ENCODE results near the gene ATP23.

The ATP23 gene

DNA sequence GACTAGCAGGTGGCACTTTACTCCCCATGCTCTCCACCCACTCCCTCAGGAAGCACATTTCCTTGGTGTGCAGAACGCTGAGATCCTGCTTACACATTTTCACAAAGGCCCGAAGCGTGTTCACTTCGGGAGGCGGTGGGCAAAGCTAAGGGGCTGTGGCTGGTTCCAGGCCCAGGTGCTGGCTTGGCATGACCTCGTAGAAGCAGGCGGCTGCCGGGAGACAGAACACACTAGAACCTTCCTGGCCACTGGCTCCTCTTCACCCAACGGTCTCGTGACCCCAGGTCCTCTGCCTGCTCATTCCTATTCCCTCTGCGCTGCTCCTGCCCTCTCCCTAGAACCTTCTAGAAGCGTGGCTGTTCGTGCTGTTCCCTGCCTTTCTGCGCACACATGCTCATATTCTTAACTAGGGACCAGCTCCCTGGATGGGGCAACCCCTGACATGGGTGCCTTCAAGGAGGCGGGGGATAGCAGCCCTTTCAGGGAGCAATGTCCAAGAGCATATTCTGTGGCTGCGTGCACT, 43.3 kb downstream of the ATP23 start:
- no peaks in the 10 kb centered on the region for H3K36me3 ChIP-seq (ENCODE audit: control insufficient read depth, insufficient read depth, low read length, severe bottlenecking)
- no peak for DNase-seq (ENCODE audit: low read depth)
- no peaks in the 10 kb centered on the region for H3K27me3 ChIP-seq (replicated peaks; ENCODE audit: control insufficient read depth, insufficient read depth, low read length)

DNA sequence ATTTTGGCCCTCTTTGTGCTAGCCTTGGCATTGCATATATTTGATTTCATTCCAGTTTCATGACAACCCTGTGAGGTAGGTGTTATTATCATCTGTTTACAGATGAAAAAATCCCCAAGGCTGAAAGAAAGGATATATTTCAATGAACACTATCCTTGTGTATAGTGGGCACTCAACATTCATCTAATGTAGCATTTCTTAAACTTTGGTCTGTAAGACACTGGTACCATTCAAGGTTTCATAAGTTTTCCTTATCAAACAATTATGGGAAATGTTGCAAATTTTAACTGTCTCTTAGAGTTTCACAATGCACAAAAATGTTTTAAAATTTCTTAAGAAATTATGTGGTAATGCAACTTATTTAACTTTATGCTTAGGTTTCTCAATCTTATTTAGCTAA, 44.3 kb downstream of the ATP23 start:
- no peaks in the 10 kb centered on the region for H3K9me3 ChIP-seq (ENCODE audit: control insufficient read depth, low read length)
- peak overlapping the region; percentile 42 for H3K4me3 ChIP-seq (ENCODE audit: low read length)
- H3K9ac ChIP-seq (ENCODE audit: low read length), result peak overlapping the region; percentile 61
- peaks cover 26% of the 10 kb centered on the region for H3K4me1 ChIP-seq (ENCODE audit: control insufficient read depth, insufficient read depth, low read length)
- no peaks in the 10 kb centered on the region for H3K27me3 ChIP-seq (replicated peaks; ENCODE audit: control insufficient read depth, insufficient read depth, low read length)
- H3K36me3 ChIP-seq (ENCODE audit: control insufficient read depth, insufficient read depth, low read length, severe bottlenecking), result no peaks in the 10 kb centered on the region
- peak; percentile 71 for DNase-seq (ENCODE audit: low read depth)

More for the DNA sequence above, 43.3 kb downstream of the ATP23 start:
- H3K9ac ChIP-seq (ENCODE audit: low read length), result no peak overlapping the region
- peaks cover 26% of the 10 kb centered on the region for H3K4me1 ChIP-seq (ENCODE audit: control insufficient read depth, insufficient read depth, low read length)
- H3K9me3 ChIP-seq (ENCODE audit: control insufficient read depth, low read length), result no peaks in the 10 kb centered on the region
- no peak overlapping the region for H3K4me3 ChIP-seq (ENCODE audit: low read length)

DNA sequence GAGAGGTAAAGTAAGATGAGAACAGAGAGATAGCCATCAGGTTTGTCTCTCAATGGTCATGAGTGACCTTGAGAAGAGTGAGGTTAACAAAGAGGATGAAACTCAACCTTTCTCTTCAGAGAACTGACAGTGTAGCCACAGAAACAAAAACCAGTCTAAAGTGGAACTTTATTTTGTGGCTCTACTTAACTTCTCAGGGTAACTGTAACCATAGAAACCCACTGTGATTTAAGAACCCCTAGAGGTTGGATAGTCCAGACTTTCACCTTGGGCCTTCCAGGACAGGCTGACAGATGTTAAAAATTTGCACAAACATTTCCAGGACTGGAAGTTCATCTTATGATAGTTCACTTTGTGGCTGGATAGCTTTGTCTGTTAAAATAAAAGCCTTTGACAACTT, 48.5 kb downstream of the ATP23 start:
- Histone ChIP-seq H3K36me3 (ENCODE audit: control insufficient read depth, insufficient read depth, low read length, severe bottlenecking) (no peaks in the 10 kb centered on the region), H3K9me3 (ENCODE audit: control insufficient read depth, low read length) (no peaks in the 10 kb centered on the region), H3K4me1 (ENCODE audit: control insufficient read depth, insufficient read depth, low read length) (peaks cover 13% of the 10 kb centered on the region), H3K27me3 (replicated peaks; ENCODE audit: control insufficient read depth, insufficient read depth, low read length) (no peaks in the 10 kb centered on the region), H3K4me3 (ENCODE audit: low read length) (no peak overlapping the region), H3K9ac (ENCODE audit: low read length) (no peak overlapping the region)
- no peak for DNase-seq (ENCODE audit: low read depth)

DNA sequence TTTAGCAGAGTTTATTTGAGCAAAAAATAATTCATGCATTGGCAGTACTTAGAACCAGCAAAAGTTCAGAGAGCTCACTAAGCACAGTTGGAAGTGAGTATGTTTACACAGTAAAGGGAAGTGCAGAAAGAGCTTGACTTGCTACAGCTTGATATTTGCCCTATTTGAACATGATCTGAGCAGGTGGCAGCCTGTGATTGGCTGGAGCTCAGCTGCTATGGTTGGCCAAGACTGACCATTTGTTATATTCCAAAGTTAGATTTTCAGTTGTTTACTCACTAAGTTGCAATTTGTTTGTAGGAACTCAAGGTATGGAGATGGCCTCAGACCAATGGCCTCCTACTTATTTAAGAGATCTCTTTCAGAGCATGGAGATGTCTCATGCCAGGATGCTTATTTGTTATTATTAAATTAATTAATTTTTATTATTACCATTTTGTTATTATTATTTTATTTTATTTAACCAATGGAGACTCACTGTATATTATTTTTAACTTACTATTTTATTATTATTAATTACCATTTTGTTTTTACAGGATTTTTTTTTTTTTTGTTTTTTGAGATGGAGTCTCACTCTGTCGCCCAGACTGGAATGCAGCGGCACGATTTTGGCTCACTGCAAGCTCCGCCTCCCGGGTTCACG, 49.0 kb downstream of the ATP23 start:
- no peak for DNase-seq (ENCODE audit: low read depth)
- Histone ChIP-seq H3K4me3 (ENCODE audit: low read length) (no peak overlapping the region), H3K9ac (ENCODE audit: low read length) (no peak overlapping the region), H3K27me3 (replicated peaks; ENCODE audit: control insufficient read depth, insufficient read depth, low read length) (no peaks in the 10 kb centered on the region), H3K36me3 (ENCODE audit: control insufficient read depth, insufficient read depth, low read length, severe bottlenecking) (no peaks in the 10 kb centered on the region), H3K4me1 (ENCODE audit: control insufficient read depth, insufficient read depth, low read length) (peaks cover 10% of the 10 kb centered on the region), H3K9me3 (ENCODE audit: control insufficient read depth, low read length) (no peaks in the 10 kb centered on the region)

DNA sequence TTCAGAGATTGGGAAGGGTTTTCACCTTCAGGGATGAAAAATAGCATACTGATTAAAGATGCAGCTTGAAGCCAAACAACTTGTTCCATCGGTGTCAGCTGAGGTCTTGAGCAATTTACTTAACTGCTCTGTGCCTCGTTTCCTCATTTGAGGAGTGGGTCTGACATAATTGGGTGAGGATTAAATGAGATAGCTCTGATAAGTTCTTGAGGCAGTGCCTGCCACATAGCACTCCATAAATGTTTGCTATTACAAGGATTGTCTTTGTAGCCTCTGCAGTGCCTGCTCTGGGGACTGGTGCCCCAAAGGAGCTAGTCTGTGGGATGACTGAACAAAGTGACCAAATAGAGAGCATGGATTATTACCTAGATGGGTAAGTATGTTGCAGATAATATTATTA, 50.6 kb downstream of the ATP23 start:
- no peak for DNase-seq (ENCODE audit: low read depth)
- Histone ChIP-seq H3K4me3 (ENCODE audit: low read length) (no peak overlapping the region), H3K9me3 (ENCODE audit: control insufficient read depth, low read length) (peaks cover 13% of the 10 kb centered on the region), H3K27me3 (replicated peaks; ENCODE audit: control insufficient read depth, insufficient read depth, low read length) (no peaks in the 10 kb centered on the region), H3K9ac (ENCODE audit: low read length) (no peak overlapping the region), H3K36me3 (ENCODE audit: control insufficient read depth, insufficient read depth, low read length, severe bottlenecking) (no peaks in the 10 kb centered on the region), H3K4me1 (ENCODE audit: control insufficient read depth, insufficient read depth, low read length) (no peaks in the 10 kb centered on the region)

DNA sequence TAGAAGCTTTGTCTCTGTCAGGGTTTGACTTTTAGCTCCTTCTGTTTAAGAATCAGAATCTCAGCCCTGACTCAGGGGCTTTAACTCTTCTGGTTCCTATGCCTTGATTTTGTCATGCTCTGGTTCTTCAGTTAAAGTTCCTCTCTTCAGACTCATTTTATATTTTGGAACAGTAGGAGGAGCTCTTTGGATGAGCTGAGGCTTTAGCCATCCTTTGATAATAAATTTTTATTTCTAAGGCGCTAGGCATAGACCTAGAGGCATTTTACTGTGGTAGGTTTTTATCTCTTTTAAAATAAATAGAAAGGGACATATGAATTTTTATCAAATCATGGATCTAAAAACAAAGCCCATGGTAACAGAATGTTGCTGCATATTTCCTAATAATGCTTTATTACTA, 51.7 kb downstream of the ATP23 start:
- H3K9ac ChIP-seq (ENCODE audit: low read length), result no peak overlapping the region
- peaks cover 21% of the 10 kb centered on the region for H3K9me3 ChIP-seq (ENCODE audit: control insufficient read depth, low read length)
- peak; percentile 62 for DNase-seq (ENCODE audit: low read depth)
- no peaks in the 10 kb centered on the region for H3K4me1 ChIP-seq (ENCODE audit: control insufficient read depth, insufficient read depth, low read length)
- no peak overlapping the region for H3K4me3 ChIP-seq (ENCODE audit: low read length)
- no peaks in the 10 kb centered on the region for H3K27me3 ChIP-seq (replicated peaks; ENCODE audit: control insufficient read depth, insufficient read depth, low read length)
- no peaks in the 10 kb centered on the region for H3K36me3 ChIP-seq (ENCODE audit: control insufficient read depth, insufficient read depth, low read length, severe bottlenecking)

DNA sequence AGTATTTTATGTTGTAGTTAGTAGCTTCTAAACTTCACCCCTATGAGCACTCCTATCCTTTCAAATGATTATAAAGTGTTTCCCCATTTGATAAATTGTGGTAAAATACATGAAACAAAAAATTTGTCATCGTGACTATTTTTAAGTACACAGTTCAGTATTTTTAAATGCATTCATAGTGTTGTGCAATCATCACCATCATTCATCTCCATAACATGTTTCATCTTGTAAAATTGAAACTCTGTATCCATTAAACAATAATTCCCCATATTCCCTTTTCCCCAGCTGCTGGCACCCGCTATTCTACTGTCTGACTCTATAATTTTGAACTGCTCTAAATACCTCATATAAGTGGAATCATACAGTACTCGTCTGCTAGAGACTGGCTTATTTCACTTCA, 52.5 kb downstream of the ATP23 start:
- Histone ChIP-seq H3K9ac (ENCODE audit: low read length) (no peak overlapping the region), H3K9me3 (ENCODE audit: control insufficient read depth, low read length) (peaks cover 21% of the 10 kb centered on the region), H3K36me3 (ENCODE audit: control insufficient read depth, insufficient read depth, low read length, severe bottlenecking) (no peaks in the 10 kb centered on the region), H3K4me3 (ENCODE audit: low read length) (no peak overlapping the region), H3K27me3 (replicated peaks; ENCODE audit: control insufficient read depth, insufficient read depth, low read length) (no peaks in the 10 kb centered on the region), H3K4me1 (ENCODE audit: control insufficient read depth, insufficient read depth, low read length) (no peaks in the 10 kb centered on the region)
- no peak for DNase-seq (ENCODE audit: low read depth)

DNA sequence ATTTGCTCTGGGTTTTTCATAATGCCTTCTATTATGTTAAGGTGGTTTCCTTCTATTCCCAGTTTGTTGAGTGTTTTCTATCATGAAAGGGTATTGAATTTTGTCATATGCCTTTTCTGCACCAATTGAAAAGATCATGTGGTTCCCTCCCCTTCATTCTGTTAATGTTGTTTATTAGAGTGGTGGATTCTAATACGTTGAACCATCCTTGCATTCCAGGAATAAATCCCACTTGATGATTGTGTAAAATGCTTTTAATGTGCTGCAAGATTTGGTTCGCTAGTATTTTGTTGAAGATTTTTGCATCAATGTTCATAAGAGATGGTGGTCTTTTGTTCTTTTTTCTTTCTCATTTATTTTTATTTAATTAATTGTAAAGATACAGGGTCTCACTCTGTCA, 55.2 kb downstream of the ATP23 start:
- no peaks in the 10 kb centered on the region for H3K4me1 ChIP-seq (ENCODE audit: control insufficient read depth, insufficient read depth, low read length)
- no peak for DNase-seq (ENCODE audit: low read depth)
- H3K36me3 ChIP-seq (ENCODE audit: control insufficient read depth, insufficient read depth, low read length, severe bottlenecking), result no peaks in the 10 kb centered on the region
- H3K9ac ChIP-seq (ENCODE audit: low read length), result no peak overlapping the region
- H3K4me3 ChIP-seq (ENCODE audit: low read length), result no peak overlapping the region
- no peaks in the 10 kb centered on the region for H3K27me3 ChIP-seq (replicated peaks; ENCODE audit: control insufficient read depth, insufficient read depth, low read length)
- H3K9me3 ChIP-seq (ENCODE audit: control insufficient read depth, low read length), result peaks cover 42% of the 10 kb centered on the region

DNA sequence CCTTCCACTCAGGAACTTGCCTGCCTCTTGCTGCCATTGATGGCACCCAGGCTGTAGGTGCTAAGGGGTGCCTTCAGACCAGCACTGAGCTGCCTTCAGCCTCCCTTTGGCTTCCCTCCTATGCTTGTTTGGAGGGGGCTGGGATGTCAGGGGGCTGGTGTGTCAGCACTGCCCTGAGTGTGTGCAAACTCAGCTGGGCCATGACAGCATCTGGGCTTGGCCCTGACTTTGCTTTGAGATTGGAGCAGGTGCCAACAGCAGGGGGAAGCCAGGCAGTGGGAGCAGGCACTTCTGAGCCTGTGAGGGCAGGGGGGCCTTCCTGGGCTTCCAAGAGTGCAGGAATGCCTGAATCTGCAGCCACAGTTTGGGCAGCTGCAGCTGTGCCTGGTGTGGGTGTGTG, 56.9 kb downstream of the ATP23 start:
- Histone ChIP-seq H3K4me1 (ENCODE audit: control insufficient read depth, insufficient read depth, low read length) (no peaks in the 10 kb centered on the region), H3K36me3 (ENCODE audit: control insufficient read depth, insufficient read depth, low read length, severe bottlenecking) (no peaks in the 10 kb centered on the region), H3K9ac (ENCODE audit: low read length) (no peak overlapping the region), H3K4me3 (ENCODE audit: low read length) (no peak overlapping the region), H3K9me3 (ENCODE audit: control insufficient read depth, low read length) (peaks cover 42% of the 10 kb centered on the region), H3K27me3 (replicated peaks; ENCODE audit: control insufficient read depth, insufficient read depth, low read length) (no peaks in the 10 kb centered on the region)
- DNase-seq (ENCODE audit: low read depth), result no peak

DNA sequence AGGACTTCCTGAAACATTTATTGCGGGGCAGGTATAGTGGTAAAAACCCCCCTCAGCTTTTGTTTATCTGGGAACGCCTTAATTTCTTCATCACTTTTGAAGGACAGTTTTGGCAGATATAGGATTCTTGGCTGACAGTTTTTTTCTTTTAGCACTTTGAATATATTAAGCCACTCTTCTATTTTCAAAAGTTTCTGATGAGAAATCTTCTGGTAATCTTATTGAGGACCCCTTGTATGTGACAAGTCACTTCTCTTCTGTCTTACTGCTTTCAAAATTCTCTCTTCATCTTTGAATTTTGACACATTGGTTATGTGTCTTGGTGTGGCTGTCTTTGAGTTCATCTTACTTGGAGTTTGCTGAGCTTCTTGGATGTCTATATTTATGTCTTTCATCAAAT, 59.1 kb downstream of the ATP23 start:
- Histone ChIP-seq H3K27me3 (replicated peaks; ENCODE audit: control insufficient read depth, insufficient read depth, low read length) (no peaks in the 10 kb centered on the region), H3K9ac (ENCODE audit: low read length) (no peak overlapping the region), H3K36me3 (ENCODE audit: control insufficient read depth, insufficient read depth, low read length, severe bottlenecking) (no peaks in the 10 kb centered on the region), H3K4me1 (ENCODE audit: control insufficient read depth, insufficient read depth, low read length) (no peaks in the 10 kb centered on the region), H3K9me3 (ENCODE audit: control insufficient read depth, low read length) (peaks cover 42% of the 10 kb centered on the region), H3K4me3 (ENCODE audit: low read length) (no peak overlapping the region)
- DNase-seq (ENCODE audit: low read depth), result no peak

DNA sequence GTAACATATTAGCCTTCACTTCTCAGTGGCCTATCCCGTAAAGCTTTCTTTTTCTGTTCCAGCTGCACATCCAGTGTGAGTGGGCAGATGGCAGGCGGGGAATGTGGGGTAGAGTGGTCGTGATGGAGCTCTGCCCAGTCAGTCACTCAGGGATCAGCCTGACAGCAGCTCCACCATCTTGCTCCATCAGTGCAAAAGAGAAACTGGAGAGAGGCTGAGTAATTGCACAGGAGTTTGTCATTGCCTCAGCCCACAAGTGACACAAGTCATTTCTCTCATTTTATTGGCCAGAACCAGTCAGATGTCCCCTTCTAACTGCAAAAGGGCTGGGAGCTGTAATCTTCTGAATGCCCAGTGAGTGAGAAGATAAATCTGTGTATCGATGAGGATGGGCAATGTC, 66.5 kb downstream of the ATP23 start:
- Histone ChIP-seq H3K4me3 (ENCODE audit: low read length) (no peak overlapping the region), H3K27me3 (replicated peaks; ENCODE audit: control insufficient read depth, insufficient read depth, low read length) (no peaks in the 10 kb centered on the region), H3K4me1 (ENCODE audit: control insufficient read depth, insufficient read depth, low read length) (no peaks in the 10 kb centered on the region), H3K36me3 (ENCODE audit: control insufficient read depth, insufficient read depth, low read length, severe bottlenecking) (no peaks in the 10 kb centered on the region), H3K9me3 (ENCODE audit: control insufficient read depth, low read length) (no peaks in the 10 kb centered on the region), H3K9ac (ENCODE audit: low read length) (no peak overlapping the region)
- no peak for DNase-seq (ENCODE audit: low read depth)

DNA sequence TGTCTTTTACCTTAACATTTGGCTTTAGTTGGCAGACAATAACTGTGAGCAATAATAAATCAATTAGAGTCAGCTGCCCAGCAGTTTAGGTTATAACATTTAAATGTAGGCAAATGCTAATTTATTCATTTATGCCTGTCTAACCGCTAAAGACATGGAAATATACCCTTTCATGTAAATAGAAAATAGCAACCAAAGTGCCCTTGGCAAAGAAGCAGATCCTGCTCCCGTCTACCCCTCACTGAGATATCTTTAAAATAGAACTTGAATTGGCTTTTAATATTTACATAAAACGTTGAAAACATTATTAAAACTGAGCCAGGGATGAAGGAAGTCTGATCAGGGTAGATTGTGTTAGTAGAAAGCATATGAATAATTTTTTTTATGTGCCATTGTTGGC, 67.3 kb downstream of the ATP23 start:
- Histone ChIP-seq H3K9me3 (ENCODE audit: control insufficient read depth, low read length) (no peaks in the 10 kb centered on the region), H3K9ac (ENCODE audit: low read length) (no peak overlapping the region), H3K4me3 (ENCODE audit: low read length) (no peak overlapping the region), H3K36me3 (ENCODE audit: control insufficient read depth, insufficient read depth, low read length, severe bottlenecking) (no peaks in the 10 kb centered on the region), H3K27me3 (replicated peaks; ENCODE audit: control insufficient read depth, insufficient read depth, low read length) (no peaks in the 10 kb centered on the region), H3K4me1 (ENCODE audit: control insufficient read depth, insufficient read depth, low read length) (no peaks in the 10 kb centered on the region)
- DNase-seq (ENCODE audit: low read depth), result no peak

Data from adipocyte (in vitro differentiated cells).